Breast epithelium (tissue), 4 donors: ENCODE measurements around the gene GDNF. TPM values are rescaled to one million over a fixed set of nuclear protein-coding genes. Genes with fewer than 3 reads are reported as not detected.

Experiments used
- DNase-seq, 2 donors: peaks; one replicate each; pipeline ENCODE4 v3.0.0-alpha.2; 2019; ENCODE audit warnings: low spot score in 2 of 2
- H3K27ac ChIP-seq, 2 donors: fragments of 200-600 bp; sonication (generic) in 1 of 2; one replicate each; pipeline ENCODE4 v1.5.1; 2016 to 2019; ENCODE audit warnings: mild to moderate bottlenecking in 1 of 2
- H3K27me3 ChIP-seq, 2 donors: fragments of 200-600 bp; sonication (generic) in 1 of 2; one replicate each; pipeline versions ENCODE4 v1.5.1 to v1.6.0; 2017 to 2019; ENCODE audit warnings: control low read depth in 1 of 2, mild to moderate bottlenecking in 1 of 2
- H3K36me3 ChIP-seq: fragments of 200-600 bp; one replicate; pipeline ENCODE4 v1.5.1; 2019
- H3K4me1 ChIP-seq, 2 donors: fragments of 200-600 bp; sonication (generic); one replicate each; pipeline ENCODE4 v1.5.1; 2016 to 2019; ENCODE audit warnings: control low read depth in 1 of 2
- H3K4me3 ChIP-seq, 3 donors: fragments of 200-600 bp; sonication (generic); 1 replicate in 2 of 3; 2 replicates in 1 of 3; pipeline ENCODE4 v1.5.1; 2016 to 2019; ENCODE audit warnings: mild to moderate bottlenecking in 3 of 3, moderate library complexity in 2 of 3
- H3K9me3 ChIP-seq, 2 donors: fragments of 200-600 bp; sonication (generic) in 1 of 2; one replicate each; pipeline ENCODE4 v1.5.1; 2016 to 2019; ENCODE audit warnings: control low read depth in 1 of 2
- CTCF ChIP-seq, 3 donors: fragments of 450-650 bp; IDR thresholded peaks; one replicate each; pipeline ENCODE4 v1.5.1; 2016 to 2017; ENCODE audit warnings: antibody characterized with exemption in 3 of 3, mild to moderate bottlenecking in 3 of 3, moderate library complexity in 3 of 3
- POLR2A ChIP-seq: fragments of 450-650 bp; IDR thresholded peaks from one replicate; pipeline ENCODE4 v1.6.1; 2016; ENCODE audit warnings: antibody characterized with exemption, mild to moderate bottlenecking, moderate library complexity
- POLR2AphosphoS5 ChIP-seq, 3 donors: sonication (generic); formaldehyde crosslinking; IDR thresholded peaks; one replicate each; pipeline ENCODE4 v1.6.1; 2017; ENCODE audit warnings: antibody characterized with exemption in 3 of 3
- intact Hi-C: fragments of 100-400 bp; cut with DNase I; formaldehyde crosslinking; loops from one replicate; pipeline ENCODE4 v1.15.1; 2023; ENCODE audit warnings: low total_unique reads
- total RNA-seq, 3 donors: library from RNA; depleted of rRNA; stranded (reverse); fragments of >200 nt; gene quantifications; one replicate each; pipeline ENCODE4 v1.1.0, GENCODE V29; 2016

Gene GDNF
- under 1 TPM in 2 of 3 donors, not detected in 1; 0.15 to 0.33 TPM for total RNA-seq

DNA sequence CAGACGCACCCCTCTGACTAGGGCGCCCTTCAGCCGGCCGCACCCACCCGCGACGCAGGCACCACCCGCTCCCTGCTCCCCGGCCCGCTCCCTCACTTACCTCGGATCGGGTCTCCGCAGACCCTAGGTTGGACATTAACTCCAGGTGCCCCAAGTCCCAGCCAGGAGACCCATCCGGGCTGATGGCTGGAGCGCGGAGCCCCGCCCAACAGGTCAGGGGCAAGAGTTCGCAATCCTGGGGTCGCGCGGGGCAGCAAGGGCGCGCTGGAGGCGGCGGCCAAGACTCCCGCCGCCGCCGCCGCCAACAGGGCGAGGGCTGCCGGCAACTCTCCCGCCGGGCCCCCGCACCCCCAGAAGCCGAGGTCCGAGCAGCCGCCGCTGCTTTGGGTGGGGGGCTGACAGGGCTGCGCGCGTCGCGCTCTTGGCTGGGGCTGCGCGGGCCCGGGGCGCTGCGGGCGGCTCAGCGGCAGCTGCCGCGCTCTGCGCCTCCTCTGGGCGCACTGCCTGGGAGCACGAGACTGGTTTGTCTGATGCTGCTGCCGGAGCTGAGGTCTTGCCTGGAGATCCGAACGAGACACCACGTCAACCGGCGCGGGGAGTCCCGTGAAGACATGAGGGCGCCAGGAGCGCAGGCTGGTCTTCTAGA lies at the start of gene GDNF:
TSS of gene GDNF (minus strand) at position 635 of the 646 bp plus-strand sequence. CDS start 5,245 bp downstream, outside the sequence.
- no peaks in the 10 kb centered on the region for H3K4me1 ChIP-seq
- H3K36me3 ChIP-seq: no peaks in the 10 kb centered on the region
- peak within 1 kb of the TSS; percentile 37 to 74 (median 51) for H3K4me3 ChIP-seq
- intact Hi-C loops: loop anchor here (5.0 kb wide), 1 partner anchor 353 kb away; no protein-coding TSS in a partner anchor
- no peak for TF ChIP-seq CTCF (IDR thresholded peaks at IDR 0.05)
- TF ChIP-seq POLR2AphosphoS5 (IDR thresholded peaks at IDR 0.05): no peak
- no peak for TF ChIP-seq POLR2A
- peak within 1 kb of the TSS in 1 of 2 donors; percentile 46 for H3K27ac ChIP-seq
- H3K27me3 ChIP-seq: peaks cover 5 to 87% of the 10 kb centered on the region in 2 donors
- no peak for DNase-seq
- no peaks in the 10 kb centered on the region for H3K9me3 ChIP-seq

GRCh38 chr5:37888476-37888875 lies 48.6 kb upstream of the GDNF start:
- Histone ChIP-seq H3K36me3 (no peaks in the 10 kb centered on the region), H3K4me1 (no peaks in the 10 kb centered on the region), H3K9me3 (no peaks in the 10 kb centered on the region), H3K27ac (no peak overlapping the region), H3K27me3 (no peaks in the 10 kb centered on the region), H3K4me3 (no peak overlapping the region)
- TF ChIP-seq POLR2A (no peak), CTCF (IDR thresholded peaks at IDR 0.05) (no peak), POLR2AphosphoS5 (IDR thresholded peaks at IDR 0.05) (no peak)
- intact Hi-C loops: no loop called here
- DNase-seq: no peak

- TF ChIP-seq POLR2AphosphoS5 (IDR thresholded peaks at IDR 0.05) (no peak), CTCF (IDR thresholded peaks at IDR 0.05) (no peak), POLR2A (no peak)
- H3K36me3 ChIP-seq: no peaks in the 10 kb centered on the region
- no peak for DNase-seq
- intact Hi-C loops: no loop called here
- H3K27me3 ChIP-seq: no peaks in the 10 kb centered on the region
- no peaks in the 10 kb centered on the region for H3K9me3 ChIP-seq
- H3K4me3 ChIP-seq: no peak overlapping the region
- no peak overlapping the region for H3K27ac ChIP-seq
- H3K4me1 ChIP-seq: no peaks in the 10 kb centered on the region
Measured at GRCh38 chr5:37886242-37886905, 46.5 kb upstream of the GDNF start.

GRCh38 chr5:37882636-37883035 lies 42.8 kb upstream of the GDNF start:
- H3K9me3 ChIP-seq: no peaks in the 10 kb centered on the region
- no peak overlapping the region for H3K27ac ChIP-seq
- intact Hi-C loops: no loop called here
- H3K27me3 ChIP-seq: no peaks in the 10 kb centered on the region
- no peaks in the 10 kb centered on the region for H3K36me3 ChIP-seq
- no peak for DNase-seq
- no peak overlapping the region for H3K4me3 ChIP-seq
- H3K4me1 ChIP-seq: no peaks in the 10 kb centered on the region
- no peak for TF ChIP-seq CTCF (IDR thresholded peaks at IDR 0.05)
- TF ChIP-seq POLR2A: no peak
- TF ChIP-seq POLR2AphosphoS5 (IDR thresholded peaks at IDR 0.05): no peak

DNA sequence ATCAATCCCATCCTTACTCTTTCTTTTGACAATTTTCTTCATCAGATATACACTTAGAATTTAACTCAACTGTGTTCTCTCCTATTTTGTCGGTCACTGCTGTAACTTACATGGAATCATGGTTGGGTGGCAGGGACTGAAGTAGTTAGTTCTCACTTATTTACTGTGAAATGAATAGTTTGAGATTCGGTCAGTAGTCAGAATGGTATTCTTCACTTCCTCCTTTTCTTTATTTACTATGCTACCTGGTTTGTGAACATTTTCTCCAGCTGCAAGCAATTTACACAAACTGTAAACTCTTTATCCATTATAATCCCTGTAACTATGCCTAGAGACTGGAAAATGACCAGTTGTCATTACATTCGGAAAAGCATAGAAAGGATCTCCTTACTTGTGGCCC lies 41.5 kb upstream of the GDNF start:
- H3K4me3 ChIP-seq: no peak overlapping the region
- H3K4me1 ChIP-seq: no peaks in the 10 kb centered on the region
- H3K36me3 ChIP-seq: no peaks in the 10 kb centered on the region
- H3K27ac ChIP-seq: no peak overlapping the region
- intact Hi-C loops: no loop called here
- H3K9me3 ChIP-seq: peaks cover 0 to 2% of the 10 kb centered on the region in 2 donors
- DNase-seq: no peak
- TF ChIP-seq POLR2AphosphoS5 (IDR thresholded peaks at IDR 0.05): no peak
- no peak for TF ChIP-seq POLR2A
- TF ChIP-seq CTCF (IDR thresholded peaks at IDR 0.05): no peak
- H3K27me3 ChIP-seq: no peaks in the 10 kb centered on the region
